ENCODE data around the gene LRCH4. TPM values are rescaled to one million over a fixed set of nuclear protein-coding genes. Genes with fewer than 3 reads are reported as not detected.
A peak's percentile ranks its signal among the peaks of the same experiment; 100 is the strongest.

The LRCH4 gene
- total RNA-seq, 2 donors from 2014 or later: 99.8 to 131 TPM

GRCh38 chr7:100627238-100627549, 41.3 kb upstream of the LRCH4 start:
- DNase-seq (ENCODE audit: low spot score) (no peak), ATAC-seq (ENCODE audit: insufficient number of reproducible peaks, low FRiP score, low read depth) (no peak)
- no peak for TF ChIP-seq CTCF (IDR thresholded peaks at IDR 0.05)
- Histone ChIP-seq H3K4me1 (ENCODE audit: control insufficient read depth in 1 of 2, low read depth in 2 of 2) (peaks cover 3 to 11% of the 10 kb centered on the region in 2 donors), H3K4me3 (no peak overlapping the region), H3K36me3 (no peaks in the 10 kb centered on the region), H3K9me3 (no peaks in the 10 kb centered on the region), H3K27ac (no peak overlapping the region), H3K27me3 (replicated peaks; ENCODE audit: insufficient read depth) (no peaks in the 10 kb centered on the region)

DNA sequence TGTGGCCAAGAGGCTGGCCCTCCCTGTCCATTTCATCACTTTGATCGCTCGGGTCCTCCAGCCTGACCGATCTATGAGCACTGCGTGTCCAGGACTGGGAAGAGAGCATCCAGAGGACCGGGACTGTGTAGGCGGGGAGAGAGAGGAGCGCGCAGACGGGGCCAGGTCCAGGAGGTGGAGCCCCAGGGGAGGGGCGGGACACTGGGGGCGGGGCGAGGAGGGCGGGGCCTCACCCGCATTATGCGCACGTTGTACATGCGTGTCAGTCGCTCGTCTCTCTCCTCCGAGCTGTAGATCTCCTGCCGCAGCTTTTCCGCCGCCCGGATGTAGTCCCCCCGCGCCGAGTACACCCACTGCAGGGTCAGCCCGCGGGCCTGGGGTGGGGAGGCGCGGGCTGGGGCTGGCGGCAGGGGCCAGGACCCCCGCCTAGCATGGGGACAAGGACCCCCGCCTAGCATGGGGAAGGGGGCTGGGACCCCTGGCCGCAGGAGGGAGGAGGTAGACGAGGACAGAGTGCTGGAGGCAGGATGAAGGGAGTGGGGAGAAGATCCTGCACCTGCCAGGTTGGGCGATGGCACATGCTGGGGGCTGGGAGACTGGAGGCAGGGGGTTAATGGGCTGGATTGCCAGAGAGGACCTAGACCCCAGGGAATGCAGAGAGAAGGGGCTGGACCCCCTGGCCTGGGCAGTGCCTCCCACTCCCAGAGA, 40.8 kb upstream of the LRCH4 start:
- no peak overlapping the region for H3K27ac ChIP-seq
- H3K27me3 ChIP-seq (replicated peaks; ENCODE audit: insufficient read depth): no peaks in the 10 kb centered on the region
- DNase-seq (ENCODE audit: low spot score) (peak; percentile 53), ATAC-seq (ENCODE audit: insufficient number of reproducible peaks, low FRiP score, low read depth) (peak; percentile 42)
- no peaks in the 10 kb centered on the region for H3K9me3 ChIP-seq
- TF ChIP-seq CTCF (IDR thresholded peaks at IDR 0.05): no peak
- H3K36me3 ChIP-seq: no peaks in the 10 kb centered on the region
- H3K4me3 ChIP-seq: peak overlapping the region; percentile 66
- H3K4me1 ChIP-seq (ENCODE audit: control insufficient read depth in 1 of 2, low read depth in 2 of 2): peaks cover 3 to 11% of the 10 kb centered on the region in 2 donors

- no peaks in the 10 kb centered on the region for H3K27me3 ChIP-seq (replicated peaks; ENCODE audit: insufficient read depth)
- no peaks in the 10 kb centered on the region for H3K36me3 ChIP-seq
- no peak overlapping the region for H3K27ac ChIP-seq
- peaks cover 3 to 11% of the 10 kb centered on the region in 2 donors for H3K4me1 ChIP-seq (ENCODE audit: control insufficient read depth in 1 of 2, low read depth in 2 of 2)
- no peak for TF ChIP-seq CTCF (IDR thresholded peaks at IDR 0.05)
- ATAC-seq (ENCODE audit: insufficient number of reproducible peaks, low FRiP score, low read depth) (no peak), DNase-seq (ENCODE audit: low spot score) (no peak)
- peak overlapping the region; percentile 66 for H3K4me3 ChIP-seq
- H3K9me3 ChIP-seq: no peaks in the 10 kb centered on the region
Measured at GRCh38 chr7:100626055-100626454, 40.1 kb upstream of the LRCH4 start.

- no peaks in the 10 kb centered on the region for H3K9me3 ChIP-seq
- no peak for TF ChIP-seq CTCF (IDR thresholded peaks at IDR 0.05)
- no peak for ATAC-seq (ENCODE audit: insufficient number of reproducible peaks, low FRiP score, low read depth)
Measured at GRCh38 chr7:100623951-100624824, 38.3 kb upstream of the LRCH4 start.

DNA sequence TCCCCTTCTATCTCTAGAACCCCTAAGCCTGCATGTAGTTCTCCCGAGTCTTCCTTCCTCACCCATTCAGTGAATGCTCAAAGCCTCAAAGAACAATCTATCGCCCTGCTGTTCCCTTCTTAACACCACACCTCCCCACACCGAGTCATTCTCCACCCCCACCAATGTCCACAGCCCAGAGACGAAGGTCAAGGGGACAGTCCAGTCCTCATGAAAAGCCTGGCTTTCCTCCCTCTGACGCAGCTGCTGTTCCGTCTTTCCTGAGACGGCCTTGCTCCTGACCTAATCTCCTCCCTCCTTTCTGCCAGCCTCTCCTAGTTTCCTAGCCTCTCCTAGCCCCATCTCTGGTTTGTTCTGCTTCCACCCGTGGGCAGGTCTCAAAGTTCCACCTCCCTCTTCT, 35.6 kb upstream of the LRCH4 start:
- Histone ChIP-seq H3K4me3 (no peak overlapping the region), H3K36me3 (no peaks in the 10 kb centered on the region)

More at GRCh38 chr7:100623951-100624824, 38.3 kb upstream of the LRCH4 start:
- no peak for DNase-seq (ENCODE audit: low spot score)
- H3K36me3 ChIP-seq: no peaks in the 10 kb centered on the region
- H3K4me3 ChIP-seq: no peak overlapping the region
- peaks cover 3 to 11% of the 10 kb centered on the region in 2 donors for H3K4me1 ChIP-seq (ENCODE audit: control insufficient read depth in 1 of 2, low read depth in 2 of 2)
- no peak overlapping the region for H3K27ac ChIP-seq
- no peaks in the 10 kb centered on the region for H3K27me3 ChIP-seq (replicated peaks; ENCODE audit: insufficient read depth)

More for the DNA sequence above, 35.6 kb upstream of the LRCH4 start:
- DNase-seq (ENCODE audit: low spot score) (no peak), ATAC-seq (ENCODE audit: insufficient number of reproducible peaks, low FRiP score, low read depth) (no peak)
- H3K27me3 ChIP-seq (replicated peaks; ENCODE audit: insufficient read depth): no peaks in the 10 kb centered on the region
- no peak for TF ChIP-seq CTCF (IDR thresholded peaks at IDR 0.05)
- no peaks in the 10 kb centered on the region for H3K9me3 ChIP-seq
- no peak overlapping the region for H3K27ac ChIP-seq
- peaks cover 0 to 7% of the 10 kb centered on the region in 2 donors for H3K4me1 ChIP-seq (ENCODE audit: control insufficient read depth in 1 of 2, low read depth in 2 of 2)
